Measurements from ENCODE around the gene PM20D1. TPM values are rescaled to one million over a fixed set of nuclear protein-coding genes. Genes with fewer than 3 reads are reported as not detected.

PM20D1 gene
- total and polyA plus RNA-seq, 2 donors: 1.6 to 2.0 TPM

DNA sequence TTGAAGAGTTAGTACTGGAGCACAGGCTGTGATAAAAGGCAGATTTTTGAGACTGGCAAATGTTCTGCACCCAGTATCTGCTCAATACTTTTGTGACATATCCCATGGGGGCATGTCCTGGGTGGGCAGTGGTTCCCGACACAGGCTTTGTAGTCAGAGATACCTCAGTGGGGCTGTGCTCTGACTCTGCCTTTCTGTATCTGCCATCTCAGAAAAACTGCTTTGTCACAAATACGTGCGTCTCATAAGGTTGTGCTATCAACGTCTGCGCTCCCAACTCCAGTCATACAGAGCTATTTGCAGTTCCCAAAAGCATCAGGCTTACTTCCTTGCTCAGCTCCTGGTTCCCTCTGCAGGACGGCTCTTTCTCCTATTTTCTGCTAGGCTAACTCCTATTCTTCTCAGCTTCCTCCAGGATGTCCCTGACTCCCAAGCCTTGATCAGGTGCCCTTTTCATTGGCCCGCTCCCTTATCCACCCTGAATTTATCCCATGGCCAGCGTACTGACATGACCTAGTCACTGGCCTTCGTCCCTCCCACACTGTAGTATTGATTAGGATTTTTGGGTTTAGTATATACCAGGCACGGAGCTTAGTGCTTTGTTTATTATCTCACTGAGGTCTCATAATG lies 62.5 kb downstream of the PM20D1 start:
- Histone ChIP-seq H3K4me3 (ENCODE audit: low read depth, low read length) (no peak overlapping the region), H3K36me3 (ENCODE audit: insufficient read depth) (no peaks in the 10 kb centered on the region), H3K4me1 (ENCODE audit: insufficient read depth) (no peaks in the 10 kb centered on the region), H3K27ac (ENCODE audit: low read depth) (no peak overlapping the region)
- DNase-seq (ENCODE audit: extremely low spot score): no peak
- 67% methylated on average over 10 of the region's 10 CpGs for WGBS

GRCh38 chr1:205786601-205787000 lies 63.3 kb downstream of the PM20D1 start:
- Histone ChIP-seq H3K4me1 (ENCODE audit: insufficient read depth) (no peaks in the 10 kb centered on the region), H3K4me3 (ENCODE audit: low read depth, low read length) (no peak overlapping the region), H3K27ac (ENCODE audit: low read depth) (no peak overlapping the region), H3K36me3 (ENCODE audit: insufficient read depth) (no peaks in the 10 kb centered on the region)
- WGBS: 41% methylated on average over 4 of the region's 4 CpGs
- no peak for DNase-seq (ENCODE audit: extremely low spot score)

GRCh38 chr1:205785446-205785845 lies 64.5 kb downstream of the PM20D1 start:
- H3K4me1 ChIP-seq (ENCODE audit: insufficient read depth): no peaks in the 10 kb centered on the region
- H3K36me3 ChIP-seq (ENCODE audit: insufficient read depth): no peaks in the 10 kb centered on the region
- H3K4me3 ChIP-seq (ENCODE audit: low read depth, low read length): no peak overlapping the region
- no peak overlapping the region for H3K27ac ChIP-seq (ENCODE audit: low read depth)
- 93% methylated on average over 9 of the region's 9 CpGs for WGBS
- no peak for DNase-seq (ENCODE audit: extremely low spot score)

DNA sequence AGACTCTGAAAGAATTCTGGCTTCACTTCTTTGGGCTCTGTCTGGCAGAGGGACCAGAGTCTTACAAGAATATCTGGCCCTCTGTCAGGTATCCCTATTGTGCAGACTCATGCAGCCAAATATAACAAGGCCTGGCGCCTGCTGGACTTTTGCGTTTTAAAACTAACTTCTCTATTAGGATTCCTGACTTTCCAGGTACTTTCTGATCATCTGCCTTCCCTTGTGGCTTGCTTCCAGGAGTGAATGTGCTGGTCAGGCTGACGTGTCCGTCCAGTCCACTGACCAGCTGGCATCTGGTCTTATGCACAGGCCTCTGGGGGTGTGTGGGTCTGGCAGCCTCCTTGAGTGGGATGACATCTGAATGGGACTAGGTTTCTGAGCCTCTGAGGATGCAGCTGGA lies 66.0 kb downstream of the PM20D1 start:
- DNase-seq (ENCODE audit: extremely low spot score): no peak
- H3K4me3 ChIP-seq (ENCODE audit: low read depth, low read length): no peak overlapping the region

DNA sequence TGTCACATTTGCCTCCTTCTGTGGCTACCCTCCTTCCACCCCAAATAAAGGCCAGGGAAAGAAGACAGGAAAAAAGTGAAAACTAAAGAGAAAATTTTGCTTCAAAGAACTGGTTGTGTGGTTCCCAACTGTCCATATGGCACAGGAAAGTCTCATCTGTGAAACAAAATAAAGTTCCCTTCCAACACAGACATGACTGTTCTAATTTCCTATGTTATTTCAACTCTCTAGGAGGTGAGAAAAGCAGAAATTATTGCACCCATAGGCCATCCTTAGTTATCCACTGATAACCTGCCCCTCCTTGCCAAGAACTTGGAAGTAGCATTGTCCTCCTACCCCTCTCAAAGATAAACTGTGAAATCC lies 66.5 kb downstream of the PM20D1 start:
- Histone ChIP-seq H3K4me1 (ENCODE audit: insufficient read depth) (no peaks in the 10 kb centered on the region), H3K27ac (ENCODE audit: low read depth) (no peak overlapping the region), H3K36me3 (ENCODE audit: insufficient read depth) (no peaks in the 10 kb centered on the region), H3K4me3 (ENCODE audit: low read depth, low read length) (no peak overlapping the region)
- no peak for DNase-seq (ENCODE audit: extremely low spot score)

More for the DNA sequence above, 66.0 kb downstream of the PM20D1 start:
- Histone ChIP-seq H3K36me3 (ENCODE audit: insufficient read depth) (no peaks in the 10 kb centered on the region), H3K4me1 (ENCODE audit: insufficient read depth) (no peaks in the 10 kb centered on the region), H3K27ac (ENCODE audit: low read depth) (no peak overlapping the region)
- 66% methylated on average over 4 of the region's 4 CpGs for WGBS

DNA sequence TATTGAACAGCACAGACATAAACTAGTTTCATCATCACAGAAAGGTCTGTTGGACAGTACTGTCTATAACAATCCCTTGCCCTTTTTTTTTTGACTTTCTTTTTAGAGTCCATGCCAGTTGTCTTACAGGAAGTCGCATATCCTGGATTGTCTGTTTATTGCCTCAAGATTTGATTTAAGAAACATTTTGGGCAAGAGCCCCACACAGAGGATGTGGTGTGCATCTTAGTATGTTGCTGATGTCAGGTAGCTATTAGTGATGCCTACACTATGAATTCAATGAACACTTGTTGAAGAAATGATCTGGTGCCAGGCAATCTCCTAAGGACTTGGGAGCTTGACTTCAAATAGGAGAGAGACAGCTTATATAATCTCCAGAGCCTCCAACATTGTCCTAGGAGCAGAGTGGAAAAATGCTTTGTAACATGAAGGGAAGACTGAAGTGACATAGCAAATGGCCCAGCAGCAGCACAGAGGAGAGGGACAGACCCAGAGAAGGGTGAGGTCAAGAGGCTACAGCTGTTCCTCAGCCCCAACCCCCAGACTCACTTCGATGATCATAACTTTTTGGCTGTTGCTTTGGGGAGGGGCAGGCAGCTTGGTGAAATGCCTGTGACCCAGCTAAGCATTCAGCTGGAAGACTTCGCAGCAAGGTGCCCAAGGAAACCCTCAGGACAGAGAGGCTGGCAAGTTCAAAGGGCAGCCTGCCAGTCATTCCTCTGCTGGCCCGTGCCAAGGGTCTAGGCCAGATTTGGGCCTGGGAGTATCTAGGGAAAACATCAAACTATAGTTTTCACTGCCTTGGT lies 67.1 kb downstream of the PM20D1 start:
- no peak overlapping the region for H3K27ac ChIP-seq (ENCODE audit: low read depth)
- no peak for DNase-seq (ENCODE audit: extremely low spot score)
- no peaks in the 10 kb centered on the region for H3K4me1 ChIP-seq (ENCODE audit: insufficient read depth)
- WGBS: 74% methylated on average over 4 of the region's 4 CpGs
- H3K36me3 ChIP-seq (ENCODE audit: insufficient read depth): no peaks in the 10 kb centered on the region
- H3K4me3 ChIP-seq (ENCODE audit: low read depth, low read length): no peak overlapping the region

- H3K27ac ChIP-seq (ENCODE audit: low read depth): no peak overlapping the region
- no peaks in the 10 kb centered on the region for H3K36me3 ChIP-seq (ENCODE audit: insufficient read depth)
- H3K4me1 ChIP-seq (ENCODE audit: insufficient read depth): no peaks in the 10 kb centered on the region
- 94% methylated on average over 5 of the region's 5 CpGs for WGBS
- H3K4me3 ChIP-seq (ENCODE audit: low read depth, low read length): no peak overlapping the region
- no peak for DNase-seq (ENCODE audit: extremely low spot score)
These were observed 69.6 kb downstream of the PM20D1 start for GRCh38 chr1:205780335-205780734.

Other genes with a start within 250 kb of the PM20D1 start
- 41.9 TPM for gene ELK4, start 218.1 kb downstream of the PM20D1 start, total RNA-seq
- 5.6 TPM for gene ELK4, start 218.1 kb downstream of the PM20D1 start, polyA plus RNA-seq
- gene SLC45A3, start 169.6 kb downstream of the PM20D1 start, total RNA-seq: 4.8 TPM
- gene SLC45A3, start 169.6 kb downstream of the PM20D1 start, polyA plus RNA-seq: 2.3 TPM
- gene NUCKS1, start 100.0 kb downstream of the PM20D1 start, total RNA-seq: 287 TPM
- gene NUCKS1, start 100.0 kb downstream of the PM20D1 start, polyA plus RNA-seq: 79.9 TPM
- gene RAB29, start 74.7 kb downstream of the PM20D1 start, total RNA-seq: 5.1 TPM
- 24.1 TPM for gene RAB29, start 74.7 kb downstream of the PM20D1 start, polyA plus RNA-seq
- 11.5 TPM for gene SLC41A1, start 36.9 kb downstream of the PM20D1 start, total RNA-seq
- gene SLC41A1, start 36.9 kb downstream of the PM20D1 start, polyA plus RNA-seq: 24.1 TPM
- not detected for gene SLC26A9, start 93.3 kb upstream of the PM20D1 start, total RNA-seq
- not detected for gene SLC26A9, start 93.3 kb upstream of the PM20D1 start, polyA plus RNA-seq
- gene RAB7B, start 153.3 kb upstream of the PM20D1 start, total RNA-seq: 11.5 TPM
- 4.6 TPM for gene RAB7B, start 153.3 kb upstream of the PM20D1 start, polyA plus RNA-seq
- gene CTSE, start 173.8 kb upstream of the PM20D1 start, total RNA-seq: 0.26 TPM
- gene CTSE, start 173.8 kb upstream of the PM20D1 start, polyA plus RNA-seq: 0.72 TPM
- gene RHEX, start 203.0 kb upstream of the PM20D1 start, total RNA-seq: 12.5 TPM
- gene RHEX, start 203.0 kb upstream of the PM20D1 start, polyA plus RNA-seq: 8.5 TPM

Measured in urinary bladder (tissue), 4 donors.